ENCODE results near the gene BTF3L4. TPM values are rescaled to one million over a fixed set of nuclear protein-coding genes. Genes with fewer than 3 reads are reported as not detected.

Gene BTF3L4
- total RNA-seq, 2 donors from 2014 or later: 77.6 to 95.1 TPM

- H3K4me3 Mint-ChIP-seq: peak overlapping the region; percentile 92
- no peaks in the 10 kb centered on the region for H3K9me3 ChIP-seq (ENCODE audit: control insufficient read depth, low read length)
- H3K4me1 Mint-ChIP-seq: peaks cover 18% of the 10 kb centered on the region
- H3K9ac ChIP-seq (ENCODE audit: extremely low read depth, low read length, poor library complexity, severe bottlenecking): peak overlapping the region; percentile 70
- no peaks in the 10 kb centered on the region for H3K27me3 ChIP-seq (ENCODE audit: control insufficient read depth, insufficient read depth, low read length, poor library complexity, severe bottlenecking)
- WGBS, 2 experiments (ENCODE audit: insufficient coverage in 1 of 2, insufficient read length in 1 of 2): 11 to 18% methylated on average over 12 to 24 of the region's 24 CpGs
- H3K9me3 Mint-ChIP-seq: no peaks in the 10 kb centered on the region
- TF ChIP-seq, protein P1, sequence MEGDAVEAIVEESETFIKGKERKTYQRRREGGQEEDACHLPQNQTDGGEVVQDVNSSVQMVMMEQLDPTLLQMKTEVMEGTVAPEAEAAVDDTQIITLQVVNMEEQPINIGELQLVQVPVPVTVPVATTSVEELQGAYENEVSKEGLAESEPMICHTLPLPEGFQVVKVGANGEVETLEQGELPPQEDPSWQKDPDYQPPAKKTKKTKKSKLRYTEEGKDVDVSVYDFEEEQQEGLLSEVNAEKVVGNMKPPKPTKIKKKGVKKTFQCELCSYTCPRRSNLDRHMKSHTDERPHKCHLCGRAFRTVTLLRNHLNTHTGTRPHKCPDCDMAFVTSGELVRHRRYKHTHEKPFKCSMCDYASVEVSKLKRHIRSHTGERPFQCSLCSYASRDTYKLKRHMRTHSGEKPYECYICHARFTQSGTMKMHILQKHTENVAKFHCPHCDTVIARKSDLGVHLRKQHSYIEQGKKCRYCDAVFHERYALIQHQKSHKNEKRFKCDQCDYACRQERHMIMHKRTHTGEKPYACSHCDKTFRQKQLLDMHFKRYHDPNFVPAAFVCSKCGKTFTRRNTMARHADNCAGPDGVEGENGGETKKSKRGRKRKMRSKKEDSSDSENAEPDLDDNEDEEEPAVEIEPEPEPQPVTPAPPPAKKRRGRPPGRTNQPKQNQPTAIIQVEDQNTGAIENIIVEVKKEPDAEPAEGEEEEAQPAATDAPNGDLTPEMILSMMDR (conservative IDR thresholded peaks at IDR 0.05): no peak
- H3K36me3 Mint-ChIP-seq (ENCODE audit: low read depth): peaks cover 27% of the 10 kb centered on the region
- H3K4me3 ChIP-seq (ENCODE audit: low read length): peak overlapping the region; percentile 94
- peaks cover 30% of the 10 kb centered on the region for H3K36me3 ChIP-seq (ENCODE audit: control insufficient read depth, insufficient read depth, low read length)
- H3K27ac Mint-ChIP-seq: peak overlapping the region; percentile 94
- no peak overlapping the region for H3K27ac ChIP-seq (ENCODE audit: low read depth, low read length)
- peak; percentile 74 for DNase-seq
- peaks cover 7% of the 10 kb centered on the region for H3K4me1 ChIP-seq (ENCODE audit: control insufficient read depth, insufficient read depth, low read length)
- H3K27me3 Mint-ChIP-seq (ENCODE audit: insufficient read depth): no peaks in the 10 kb centered on the region
Observed at GRCh38 chr1:52032785-52033131, 23.3 kb upstream of the BTF3L4 start.

DNA sequence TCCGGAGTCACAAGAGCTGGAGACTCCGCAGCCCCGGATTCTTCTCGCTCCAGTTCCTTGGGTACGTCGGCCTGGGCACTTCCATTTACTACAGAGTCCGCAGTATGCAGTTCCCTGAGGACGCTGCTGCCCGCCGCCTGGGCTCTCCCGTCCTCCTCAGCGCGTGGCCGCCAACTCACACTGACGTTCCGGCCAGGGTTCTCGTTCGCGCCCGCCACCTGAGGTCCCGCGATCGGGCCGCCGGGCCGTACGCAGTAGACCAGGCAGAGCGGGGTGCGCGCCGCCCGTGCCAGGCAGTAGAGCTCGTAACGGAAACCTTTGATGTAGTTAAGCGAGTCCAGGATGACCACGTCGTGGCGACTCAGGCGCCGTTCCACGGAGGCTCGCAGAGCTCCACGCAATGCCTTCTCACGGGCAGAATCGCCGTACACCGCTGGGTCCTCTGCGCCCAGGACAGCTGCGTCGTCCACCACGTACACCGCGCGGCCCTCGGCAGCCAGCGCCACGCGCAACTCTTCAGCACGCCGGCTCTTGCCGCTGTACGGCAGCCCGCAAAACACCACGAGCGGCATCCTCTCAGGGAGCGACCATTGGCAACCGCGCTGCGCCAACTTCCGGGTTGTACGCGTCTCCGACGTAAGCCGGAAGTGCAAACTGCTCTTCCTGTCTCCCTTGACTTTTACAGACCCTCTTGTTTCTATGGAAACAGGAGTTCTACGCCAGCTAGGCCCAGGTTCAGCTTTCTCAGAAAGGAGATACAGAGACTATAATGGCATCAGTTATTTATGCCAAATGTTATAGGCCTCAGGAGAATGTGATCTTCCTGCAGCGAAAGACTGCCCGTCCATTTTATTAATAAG, 22.7 kb upstream of the BTF3L4 start, which contains the start of gene KTI12:
Gene KTI12, minus strand, starts transcription at position 621 of the 860 bp plus-strand sequence. Its CDS starts 49 bp downstream, at position 572.
- TF ChIP-seq, protein P1 (conservative IDR thresholded peaks at IDR 0.05): no peak
- H3K27ac Mint-ChIP-seq: peak within 1 kb of the TSS; percentile 94
- peak within 1 kb of the TSS; percentile 94 for H3K4me3 ChIP-seq (ENCODE audit: low read length)
- H3K9me3 ChIP-seq (ENCODE audit: control insufficient read depth, low read length): no peaks in the 10 kb centered on the region
- peaks cover 7% of the 10 kb centered on the region for H3K4me1 ChIP-seq (ENCODE audit: control insufficient read depth, insufficient read depth, low read length)
- WGBS, 2 experiments (ENCODE audit: insufficient coverage in 1 of 2, insufficient read length in 1 of 2): 4 to 5% methylated on average over 41 to 78 of the region's 78 CpGs
- peaks cover 18% of the 10 kb centered on the region for H3K4me1 Mint-ChIP-seq
- H3K4me3 Mint-ChIP-seq: peak within 1 kb of the TSS; percentile 92
- DNase-seq: peak; percentile 92
- peaks cover 37% of the 10 kb centered on the region for H3K36me3 ChIP-seq (ENCODE audit: control insufficient read depth, insufficient read depth, low read length)
- H3K27me3 ChIP-seq (ENCODE audit: control insufficient read depth, insufficient read depth, low read length, poor library complexity, severe bottlenecking): no peaks in the 10 kb centered on the region
- peaks cover 29% of the 10 kb centered on the region for H3K36me3 Mint-ChIP-seq (ENCODE audit: low read depth)
- H3K27ac ChIP-seq (ENCODE audit: low read depth, low read length): peak within 1 kb of the TSS; percentile 25
- no peaks in the 10 kb centered on the region for H3K27me3 Mint-ChIP-seq (ENCODE audit: insufficient read depth)
- peak within 1 kb of the TSS; percentile 70 for H3K9ac ChIP-seq (ENCODE audit: extremely low read depth, low read length, poor library complexity, severe bottlenecking)
- no peaks in the 10 kb centered on the region for H3K9me3 Mint-ChIP-seq

DNA sequence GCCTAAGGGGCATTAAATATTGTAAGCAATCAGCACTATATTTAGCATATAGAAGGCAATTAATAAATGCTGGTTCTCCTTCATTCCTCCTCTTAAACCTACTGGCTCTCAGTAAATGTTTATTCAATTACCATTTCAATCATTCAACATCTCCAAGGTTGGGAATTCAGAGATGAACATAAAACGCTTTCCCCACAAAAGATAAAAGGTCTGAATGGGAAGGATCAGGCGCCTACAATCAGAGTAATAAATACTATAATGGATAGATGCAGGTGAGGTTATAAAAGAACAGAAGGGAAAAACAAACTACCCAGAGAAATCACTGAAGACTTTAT, 22.1 kb upstream of the BTF3L4 start:
- Mint-ChIP-seq H3K9me3 (no peaks in the 10 kb centered on the region), H3K27me3 (ENCODE audit: insufficient read depth) (no peaks in the 10 kb centered on the region), H3K36me3 (ENCODE audit: low read depth) (peaks cover 34% of the 10 kb centered on the region), H3K27ac (peak overlapping the region; percentile 94), H3K4me1 (peaks cover 18% of the 10 kb centered on the region), H3K4me3 (peak overlapping the region; percentile 92)
- no peaks in the 10 kb centered on the region for H3K27me3 ChIP-seq (ENCODE audit: control insufficient read depth, insufficient read depth, low read length, poor library complexity, severe bottlenecking)
- peaks cover 7% of the 10 kb centered on the region for H3K4me1 ChIP-seq (ENCODE audit: control insufficient read depth, insufficient read depth, low read length)
- H3K9me3 ChIP-seq (ENCODE audit: control insufficient read depth, low read length): no peaks in the 10 kb centered on the region
- H3K27ac ChIP-seq (ENCODE audit: low read depth, low read length): no peak overlapping the region
- TF ChIP-seq, protein P1 (conservative IDR thresholded peaks at IDR 0.05): no peak
- peak overlapping the region; percentile 94 for H3K4me3 ChIP-seq (ENCODE audit: low read length)
- WGBS, 2 experiments (ENCODE audit: insufficient coverage in 1 of 2, insufficient read length in 1 of 2): 86 to 100% methylated on average over 1 to 2 of the region's 2 CpGs
- H3K9ac ChIP-seq (ENCODE audit: extremely low read depth, low read length, poor library complexity, severe bottlenecking): peak overlapping the region; percentile 70
- no peak for DNase-seq
- peaks cover 43% of the 10 kb centered on the region for H3K36me3 ChIP-seq (ENCODE audit: control insufficient read depth, insufficient read depth, low read length)
